Measurements from ENCODE around the gene IMMP2L. TPM values are rescaled to one million over a fixed set of nuclear protein-coding genes. Genes with fewer than 3 reads are reported as not detected.

IMMP2L gene
- total RNA-seq, 1 experiment from 2014 or later = 8.6 TPM

GRCh38 chr7:111357691-111358090 is 204.6 kb downstream of the IMMP2L start:
- no peaks in the 10 kb centered on the region for H3K79me2 ChIP-seq (ENCODE audit: low read length)
- peak; percentile 87 for ATAC-seq
- peak overlapping the region; percentile 52 for H3K4me2 ChIP-seq (ENCODE audit: low read length)
- POLR2A ChIA-PET (ENCODE audit: unreplicated experiment) = no interaction called here
- H3K9ac ChIP-seq (ENCODE audit: low read length) = no peak overlapping the region
- BruUV-seq (replicated peaks) = no TSS peak
- intact Hi-C loops (cut with micrococcal nuclease) = no loop called here
- H3K4me1 ChIP-seq (ENCODE audit: insufficient read depth, low read length) = peaks cover 13% of the 10 kb centered on the region
- TF ChIP-seq EZH2phosphoT487 (IDR thresholded peaks at IDR 0.05; ENCODE audit: borderline replicate concordance, low read length) = no peak
- no peak for TF ChIP-seq CTCF (conservative IDR thresholded peaks at IDR 0.05; ENCODE audit: low read depth, low read length)
- no peak for TF ChIP-seq EZH2 (IDR thresholded peaks at IDR 0.05; ENCODE audit: low read length, unreplicated experiment)
- H3K9me2 ChIP-seq (replicated peaks; ENCODE audit: low read length) = no peaks in the 10 kb centered on the region
- H3F3A ChIP-seq (ENCODE audit: low read length, unreplicated experiment) = no peaks in the 10 kb centered on the region
- no peaks in the 10 kb centered on the region for H3K9me3 ChIP-seq (ENCODE audit: low read length)
- H3K36me3 ChIP-seq (ENCODE audit: low read depth, low read length) = no peaks in the 10 kb centered on the region
- no peaks in the 10 kb centered on the region for H4K20me1 ChIP-seq (ENCODE audit: low read length)
- no peak overlapping the region for H2AFZ ChIP-seq (ENCODE audit: low read length)
- DNase-seq = peak; percentile 71
- H3K27ac ChIP-seq (ENCODE audit: low read length) = peak overlapping the region; percentile 50
- H3K27me3 ChIP-seq (ENCODE audit: low read length) = no peaks in the 10 kb centered on the region
- CTCF ChIA-PET = no interaction called here
- H3K4me3 ChIP-seq (ENCODE audit: low read length) = no peak overlapping the region

DNA sequence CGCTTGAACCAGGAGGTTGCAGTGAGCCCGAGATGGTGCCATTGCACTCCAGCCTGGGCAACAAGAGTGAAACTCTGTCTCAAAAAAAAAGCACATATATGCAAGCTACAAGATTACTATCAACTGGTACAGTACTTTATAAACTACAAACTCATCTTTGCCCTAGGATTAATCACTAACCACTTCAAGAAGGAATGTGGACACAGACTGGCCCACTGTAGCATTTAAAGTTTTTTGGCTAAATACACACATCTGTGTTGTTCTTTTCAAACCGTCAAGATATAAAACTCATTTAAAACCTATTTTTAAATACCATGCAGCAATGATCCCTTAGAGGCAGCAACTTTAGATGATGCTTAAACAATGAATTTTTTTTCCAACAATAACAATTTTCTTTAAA is 205.4 kb downstream of the IMMP2L start:
- Histone ChIP-seq H3K79me2 (ENCODE audit: low read length) (no peaks in the 10 kb centered on the region), H3F3A (ENCODE audit: low read length, unreplicated experiment) (no peaks in the 10 kb centered on the region), H3K27me3 (ENCODE audit: low read length) (no peaks in the 10 kb centered on the region), H3K4me1 (ENCODE audit: insufficient read depth, low read length) (peaks cover 8% of the 10 kb centered on the region), H3K9ac (ENCODE audit: low read length) (no peak overlapping the region), H3K9me2 (replicated peaks; ENCODE audit: low read length) (no peaks in the 10 kb centered on the region), H2AFZ (ENCODE audit: low read length) (no peak overlapping the region), H4K20me1 (ENCODE audit: low read length) (no peaks in the 10 kb centered on the region), H3K9me3 (ENCODE audit: low read length) (no peaks in the 10 kb centered on the region), H3K27ac (ENCODE audit: low read length) (no peak overlapping the region; the same call in 1 of the 2 replicates), H3K4me2 (ENCODE audit: low read length) (no peak overlapping the region), H3K36me3 (ENCODE audit: low read depth, low read length) (no peaks in the 10 kb centered on the region), H3K4me3 (ENCODE audit: low read length) (no peak overlapping the region)
- DNase-seq (no peak), ATAC-seq (peak; percentile 17; the same call in 1 of the 2 replicates)
- intact Hi-C loops (cut with micrococcal nuclease) = no loop called here
- BruUV-seq (replicated peaks) = no TSS peak
- TF ChIP-seq EZH2phosphoT487 (IDR thresholded peaks at IDR 0.05; ENCODE audit: borderline replicate concordance, low read length) (no peak), EZH2 (IDR thresholded peaks at IDR 0.05; ENCODE audit: low read length, unreplicated experiment) (no peak), CTCF (conservative IDR thresholded peaks at IDR 0.05; ENCODE audit: low read depth, low read length) (no peak)
- ChIA-PET CTCF (no interaction called here), POLR2A (ENCODE audit: unreplicated experiment) (no interaction called here)

GRCh38 chr7:111352319-111352718 is 210.0 kb downstream of the IMMP2L start:
- H3F3A ChIP-seq (ENCODE audit: low read length, unreplicated experiment) = no peaks in the 10 kb centered on the region
- H3K79me2 ChIP-seq (ENCODE audit: low read length) = no peaks in the 10 kb centered on the region
- ChIA-PET POLR2A (ENCODE audit: unreplicated experiment) (no interaction called here), CTCF (no interaction called here)
- intact Hi-C loops (cut with micrococcal nuclease) = no loop called here
- no peaks in the 10 kb centered on the region for H4K20me1 ChIP-seq (ENCODE audit: low read length)
- ATAC-seq = no peak
- no peaks in the 10 kb centered on the region for H3K36me3 ChIP-seq (ENCODE audit: low read depth, low read length)
- no TSS peak for BruUV-seq (replicated peaks)
- H2AFZ ChIP-seq (ENCODE audit: low read length) = no peak overlapping the region
- H3K4me2 ChIP-seq (ENCODE audit: low read length) = no peak overlapping the region
- H3K9me2 ChIP-seq (replicated peaks; ENCODE audit: low read length) = no peaks in the 10 kb centered on the region
- H3K27ac ChIP-seq (ENCODE audit: low read length) = no peak overlapping the region
- no peak overlapping the region for H3K4me3 ChIP-seq (ENCODE audit: low read length)
- H3K27me3 ChIP-seq (ENCODE audit: low read length) = no peaks in the 10 kb centered on the region
- no peak for TF ChIP-seq EZH2 (IDR thresholded peaks at IDR 0.05; ENCODE audit: low read length, unreplicated experiment)
- TF ChIP-seq CTCF (conservative IDR thresholded peaks at IDR 0.05; ENCODE audit: low read depth, low read length) = no peak
- TF ChIP-seq EZH2phosphoT487 (IDR thresholded peaks at IDR 0.05; ENCODE audit: borderline replicate concordance, low read length) = no peak
- H3K4me1 ChIP-seq (ENCODE audit: insufficient read depth, low read length) = no peaks in the 10 kb centered on the region
- no peak overlapping the region for H3K9ac ChIP-seq (ENCODE audit: low read length)
- DNase-seq = no peak
- no peaks in the 10 kb centered on the region for H3K9me3 ChIP-seq (ENCODE audit: low read length)
